NT2/D1 (cell line): ENCODE data around the gene IRX3.

Experiments
- DNase-seq: peaks from one replicate; pipeline ENCODE4 v3.0.0-alpha.2; 2011; ENCODE audit warnings: low read depth, low spot score
- H3K27me3 ChIP-seq: 2 replicates; pipeline ENCODE4 v1.6.0; 2011; ENCODE audit warnings: mild to moderate bottlenecking; ENCODE audit not compliant: insufficient read length, insufficient read depth
- H3K36me3 ChIP-seq: 2 replicates; pipeline ENCODE4 v1.6.1; 2011; ENCODE audit warnings: mild to moderate bottlenecking, low read length, mixed read lengths; ENCODE audit not compliant: insufficient read depth, insufficient read length
- H3K4me1 ChIP-seq: 2 replicates; pipeline ENCODE4 v1.5.1; 2011; ENCODE audit not compliant: insufficient read depth, insufficient read length
- H3K4me3 ChIP-seq: 2 replicates; pipeline ENCODE4 v1.5.1; 2011; ENCODE audit warnings: low read depth; ENCODE audit not compliant: insufficient read length
- H3K9ac ChIP-seq: 2 replicates; pipeline ENCODE4 v1.6.0; 2011; ENCODE audit warnings: low read depth; ENCODE audit not compliant: insufficient read length
- H3K9me3 ChIP-seq: 2 replicates; pipeline ENCODE4 v1.5.1; 2011; ENCODE audit warnings: mild to moderate bottlenecking, low read length; ENCODE audit not compliant: insufficient read depth
- SUZ12 ChIP-seq: IDR thresholded peaks from 2 replicates; pipeline ENCODE4 v1.6.1; 2011; ENCODE audit not compliant: insufficient read length, insufficient read depth; ENCODE audit errors: extremely low read depth
- YY1 ChIP-seq: IDR thresholded peaks from 2 replicates; pipeline ENCODE4 v1.6.1; 2011; ENCODE audit not compliant: insufficient read length, insufficient read depth
- ZNF274 ChIP-seq: IDR thresholded peaks from 2 replicates; pipeline ENCODE4 v1.6.1; 2011; ENCODE audit warnings: mild to moderate bottlenecking, low read depth, low read length

IRX3 gene

GRCh38 chr16:54309341-54309740, 22.8 kb upstream of the IRX3 start:
- no peak overlapping the region for H3K4me3 ChIP-seq
- TF ChIP-seq YY1 (no peak), ZNF274 (no peak), SUZ12 (no peak)
- DNase-seq = no peak

GRCh38 chr16:54305080-54305479, 18.5 kb upstream of the IRX3 start:
- DNase-seq = no peak
- peaks cover 13% of the 10 kb centered on the region for H3K9me3 ChIP-seq
- H3K27me3 ChIP-seq = peaks cover 16% of the 10 kb centered on the region
- TF ChIP-seq YY1 (no peak), SUZ12 (no peak), ZNF274 (no peak)
- H3K9ac ChIP-seq = no peak overlapping the region
- no peak overlapping the region for H3K4me3 ChIP-seq
- no peaks in the 10 kb centered on the region for H3K36me3 ChIP-seq
- H3K4me1 ChIP-seq = peaks cover 4% of the 10 kb centered on the region

More at GRCh38 chr16:54309341-54309740, 22.8 kb upstream of the IRX3 start:
- H3K27me3 ChIP-seq = peaks cover 16% of the 10 kb centered on the region
- H3K9me3 ChIP-seq = no peaks in the 10 kb centered on the region
- H3K9ac ChIP-seq = no peak overlapping the region
- no peaks in the 10 kb centered on the region for H3K36me3 ChIP-seq
- peaks cover 4% of the 10 kb centered on the region for H3K4me1 ChIP-seq

GRCh38 chr16:54303613-54304012, 17.0 kb upstream of the IRX3 start:
- Histone ChIP-seq H3K27me3 (peaks cover 18% of the 10 kb centered on the region), H3K9me3 (peaks cover 13% of the 10 kb centered on the region), H3K36me3 (no peaks in the 10 kb centered on the region), H3K4me3 (no peak overlapping the region), H3K9ac (no peak overlapping the region), H3K4me1 (peaks cover 4% of the 10 kb centered on the region)
- DNase-seq = no peak
- TF ChIP-seq SUZ12 (no peak), ZNF274 (no peak; the same call in 1 of the 2 replicates), YY1 (no peak)

- no peak for DNase-seq
- H3K27me3 ChIP-seq = peaks cover 36% of the 10 kb centered on the region
- no peak overlapping the region for H3K4me3 ChIP-seq
- TF ChIP-seq SUZ12 (no peak), ZNF274 (no peak)
- H3K4me1 ChIP-seq = no peaks in the 10 kb centered on the region
- peaks cover 18% of the 10 kb centered on the region; the same call in 1 of the 2 replicates for H3K9me3 ChIP-seq
- H3K9ac ChIP-seq = no peak overlapping the region
- H3K36me3 ChIP-seq = no peaks in the 10 kb centered on the region
Observed at GRCh38 chr16:54297154-54297553, 10.6 kb upstream of the IRX3 start.

- H3K4me1 ChIP-seq = no peaks in the 10 kb centered on the region
- H3K4me3 ChIP-seq = no peak overlapping the region
- TF ChIP-seq YY1 = no peak
- H3K9me3 ChIP-seq = peaks cover 18% of the 10 kb centered on the region; the same call in 1 of the 2 replicates
- H3K27me3 ChIP-seq = peaks cover 42% of the 10 kb centered on the region
- H3K36me3 ChIP-seq = no peaks in the 10 kb centered on the region
- no peak overlapping the region for H3K9ac ChIP-seq
- DNase-seq = no peak
Observed at GRCh38 chr16:54296543-54296942, 10.0 kb upstream of the IRX3 start.

- H3K9me3 ChIP-seq = peaks cover 8% of the 10 kb centered on the region; the same call in 1 of the 2 replicates
- TF ChIP-seq YY1 = no peak
- TF ChIP-seq ZNF274 = no peak
- TF ChIP-seq SUZ12 = no peak
- H3K36me3 ChIP-seq = no peaks in the 10 kb centered on the region
- H3K4me3 ChIP-seq = peak overlapping the region; percentile 38
- peak overlapping the region; percentile 58 for H3K9ac ChIP-seq
- no peak for DNase-seq
- peaks cover 3% of the 10 kb centered on the region for H3K4me1 ChIP-seq
- peaks cover 78% of the 10 kb centered on the region for H3K27me3 ChIP-seq
Observed at GRCh38 chr16:54291656-54292487, 5.3 kb upstream of the IRX3 start.

GRCh38 chr16:54290833-54291655, 4.5 kb upstream of the IRX3 start:
- TF ChIP-seq ZNF274 = no peak
- no peak for TF ChIP-seq SUZ12
- TF ChIP-seq YY1 = no peak

More at GRCh38 chr16:54290833-54291655, 4.5 kb upstream of the IRX3 start:
- no peak for DNase-seq
- Histone ChIP-seq H3K27me3 (peaks cover 75% of the 10 kb centered on the region), H3K9ac (peak overlapping the region; percentile 77), H3K4me1 (peaks cover 3% of the 10 kb centered on the region), H3K9me3 (no peaks in the 10 kb centered on the region), H3K4me3 (peak overlapping the region; percentile 38), H3K36me3 (no peaks in the 10 kb centered on the region)
